Measurements from ENCODE around the gene RPUSD3. TPM values are rescaled to one million over a fixed set of nuclear protein-coding genes. Genes with fewer than 3 reads are reported as not detected.

Gene RPUSD3
- 53.2 and 57.7 TPM in 2 replicates for total RNA-seq (2021)
- Bru-seq, nascent RNA = percentile 66 among the genes with signal in this experiment
- BruChase-seq, experiment 1, labeled RNA remaining after a 2-hour chase = percentile 70 among the genes with signal in this experiment
- BruChase-seq, experiment 2, labeled RNA remaining after a 6-hour chase = percentile 74 among the genes with signal in this experiment
- long read RNA-seq, transcript RPUSD3-201 (9 exons, 1,225 nt) = major isoform, 85 of 112 reads
- long read RNA-seq, transcript RPUSD3-216 (4 exons, 2,491 nt) = minor isoform, 6 of 112 reads
- long read RNA-seq, partial matches to known transcripts = 3 of 112 reads
- long read RNA-seq, other reads (novel, unspliced or antisense) = 17 of 112 reads

DNA sequence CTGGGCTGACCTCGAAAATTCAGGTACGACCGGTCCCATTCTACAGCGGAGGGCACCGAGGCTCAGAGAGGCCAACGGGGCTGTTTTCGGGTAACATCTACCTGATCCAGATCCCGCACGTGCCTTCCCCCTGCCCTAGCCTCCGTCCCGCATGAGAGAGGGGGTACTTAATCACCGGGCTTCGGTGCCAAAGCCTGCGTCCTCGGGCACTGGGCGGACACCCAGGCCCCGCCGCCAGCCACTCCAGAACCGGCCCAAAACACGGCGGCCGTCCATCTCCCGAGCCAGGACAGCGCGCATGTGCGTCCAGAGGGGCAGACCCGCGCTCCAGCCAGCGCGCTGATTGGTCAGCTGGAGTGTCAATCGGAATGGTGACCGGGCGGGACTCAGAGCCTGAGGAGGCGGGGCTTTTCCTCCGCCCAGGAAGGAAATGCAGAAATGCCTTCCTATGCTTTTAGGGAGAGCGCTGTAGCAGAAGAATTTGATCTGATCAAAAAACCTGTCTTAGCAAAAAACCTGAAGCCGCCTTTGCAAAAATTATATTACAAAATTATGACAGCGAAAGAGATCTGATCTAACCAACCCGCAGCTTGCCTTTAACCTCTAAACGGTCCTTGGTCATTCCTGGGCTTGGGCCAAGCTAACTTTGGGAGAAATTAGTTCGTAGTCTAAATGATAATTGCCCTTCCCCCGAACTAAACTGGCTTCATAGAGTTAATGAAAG, at the start of gene RPUSD3:
Gene RPUSD3, minus strand, starts transcription at position 294 of the 724 bp plus-strand sequence. Its CDS starts 18 bp downstream, at position 276.
- POLR2A ChIA-PET (ENCODE audit: unreplicated experiment) = interaction anchor here (0.6 to 0.7 kb wide), 3 partner anchors 27 to 68 kb away, joined by 3 to 10 read pairs (median 8); partner anchors contain the start of genes ARPC4 and TADA3
- peaks cover 15% of the 10 kb centered on the region for H3K79me2 ChIP-seq (ENCODE audit: low read depth)
- peak within 1 kb of the TSS; percentile 81 for H3K4me2 ChIP-seq
- CTCF ChIA-PET = interaction anchor here (0.6 to 1.1 kb wide), 3 partner anchors 46 to 128 kb away, joined by 4 to 11 read pairs (median 4); no protein-coding TSS in a partner anchor
- BruUV-seq (replicated peaks) = no TSS peak
- H3F3A ChIP-seq (ENCODE audit: insufficient read depth, low read depth) = peaks cover 15% of the 10 kb centered on the region
- TF ChIP-seq EZH2 (IDR thresholded peaks at IDR 0.05; ENCODE audit: low read depth) (no peak), CTCF (conservative IDR thresholded peaks at IDR 0.05) (no peak)
- H2AFZ ChIP-seq = peak within 1 kb of the TSS; percentile 91
- no peaks in the 10 kb centered on the region for H3K27me3 ChIP-seq (ENCODE audit: insufficient read depth, low read depth)
- intact Hi-C loops (cut with micrococcal nuclease; ENCODE audit: unreplicated experiment) = loop anchor here (2.0 to 5.0 kb wide), 2 partner anchors 41 to 53 kb away; no protein-coding TSS in a partner anchor
- H4K20me1 ChIP-seq (ENCODE audit: insufficient read depth) = no peaks in the 10 kb centered on the region; the same call in 1 of the 2 replicates
- peak within 1 kb of the TSS; percentile 66 for H3K4me3 ChIP-seq
- H3K4me1 ChIP-seq (replicated peaks; ENCODE audit: insufficient read depth) = peaks cover 20% of the 10 kb centered on the region
- no peaks in the 10 kb centered on the region for H3K9me2 ChIP-seq (ENCODE audit: insufficient read depth)
- H3K9me3 ChIP-seq (ENCODE audit: insufficient read depth, low read depth) = no peaks in the 10 kb centered on the region
- H3K36me3 ChIP-seq (ENCODE audit: low read depth) = peaks cover 11% of the 10 kb centered on the region
- peak; percentile 79 to 97 for DNase-seq
- H3K27ac ChIP-seq = peak within 1 kb of the TSS; percentile 16; the same call in 1 of the 2 replicates

DNA sequence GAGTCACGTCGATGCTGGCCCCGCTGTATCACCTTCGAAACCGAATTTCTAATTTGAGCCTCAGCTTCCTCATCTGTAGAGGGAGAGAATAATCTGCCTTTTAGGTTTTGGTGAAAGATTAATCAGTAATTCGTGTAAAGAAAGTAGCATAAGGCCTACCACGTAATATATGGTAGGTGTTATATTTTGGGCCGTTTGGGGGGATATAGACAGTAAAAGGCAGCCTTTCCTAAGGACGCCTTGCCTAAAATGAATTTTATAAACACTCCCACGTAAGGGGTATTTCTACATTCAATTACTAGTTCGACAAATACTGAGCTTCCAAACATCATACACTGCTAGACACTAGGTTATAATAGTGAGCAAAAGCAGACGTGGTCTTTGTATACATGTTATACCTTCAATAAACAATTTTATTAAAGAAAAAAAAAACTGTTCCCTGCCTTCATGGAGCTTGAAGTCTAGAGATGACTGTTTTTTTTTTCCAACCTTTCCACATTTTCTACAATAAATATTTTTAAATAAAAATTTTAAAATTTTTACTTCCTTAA, 47.3 kb upstream of the RPUSD3 start:
- no peak for DNase-seq

More for the DNA sequence above, 47.3 kb upstream of the RPUSD3 start:
- POLR2A ChIA-PET (ENCODE audit: unreplicated experiment) = interaction anchor here (0.6 kb wide), 1 partner anchor 538 kb away, joined by 4 read pairs; no protein-coding TSS in a partner anchor
- H3K4me1 ChIP-seq (replicated peaks; ENCODE audit: insufficient read depth) = peaks cover 38% of the 10 kb centered on the region
- H3K79me2 ChIP-seq (ENCODE audit: low read depth) = peaks cover 45% of the 10 kb centered on the region
- peak overlapping the region; percentile 83 for H3K4me2 ChIP-seq
- CTCF ChIA-PET = no interaction called here
- H3K27me3 ChIP-seq (ENCODE audit: insufficient read depth, low read depth) = no peaks in the 10 kb centered on the region
- H3K9me3 ChIP-seq (ENCODE audit: insufficient read depth, low read depth) = no peaks in the 10 kb centered on the region
- peaks cover 47% of the 10 kb centered on the region for H3F3A ChIP-seq (ENCODE audit: insufficient read depth, low read depth)
- H3K27ac ChIP-seq = peak overlapping the region; percentile 72
- TF ChIP-seq CTCF (conservative IDR thresholded peaks at IDR 0.05) (no peak), EZH2 (IDR thresholded peaks at IDR 0.05; ENCODE audit: low read depth) (no peak)
- BruUV-seq (replicated peaks) = no TSS peak
- no peaks in the 10 kb centered on the region for H3K9me2 ChIP-seq (ENCODE audit: insufficient read depth)
- H3K4me3 ChIP-seq = peak overlapping the region; percentile 77
- H4K20me1 ChIP-seq (ENCODE audit: insufficient read depth) = no peaks in the 10 kb centered on the region
- H3K36me3 ChIP-seq (ENCODE audit: low read depth) = peaks cover 16% of the 10 kb centered on the region
- intact Hi-C loops (cut with micrococcal nuclease; ENCODE audit: unreplicated experiment) = no loop called here
- peak overlapping the region; percentile 85 for H2AFZ ChIP-seq
